NCI-H146 treated with DMSO at 0.1 percent for 48 hours (cell line): ENCODE measurements around the gene ACTR5.
A peak's percentile ranks its signal among the peaks of the same experiment; 100 is the strongest.
"Not testable (repeated sequence)": the region's sequence is repeated elsewhere in the genome, so short reads cannot be mapped to it uniquely, and the experiment has no call there.

ENCODE experiments used
- DNase-seq: peaks from one replicate; lab custom pipeline; 2025; ENCODE audit not compliant: unreplicated experiment; lab: John Stamatoyannopoulos, UW

The ACTR5 gene

GRCh38 chr20:38804682-38805501 is 56.6 kb downstream of the ACTR5 start:
- no peak for DNase-seq

DNA sequence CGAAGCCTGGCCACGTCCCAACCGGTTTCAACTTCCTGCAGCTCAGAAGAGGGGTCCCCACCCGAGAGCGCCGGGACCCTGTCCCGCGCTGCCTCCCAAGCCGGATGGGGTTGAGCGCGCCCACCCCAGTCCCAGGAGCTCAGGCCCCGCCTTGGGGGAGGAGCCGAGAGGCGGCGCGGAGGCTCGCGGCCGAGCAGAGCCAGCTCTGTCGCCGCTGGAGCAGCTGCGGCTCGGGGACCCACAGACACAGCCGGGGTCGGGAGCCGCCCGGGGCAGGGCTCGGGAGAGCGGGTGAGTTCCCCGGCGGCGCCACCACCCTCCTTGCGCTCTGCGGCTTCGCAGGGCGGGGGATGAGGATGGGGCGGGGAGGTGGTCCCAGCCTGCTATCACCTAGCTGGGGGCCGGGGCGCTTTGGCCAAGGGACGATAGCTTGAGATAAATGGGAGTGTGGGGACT is 57.3 kb downstream of the ACTR5 start, which contains the start of gene PPP1R16B:
TSS of gene PPP1R16B (plus strand) at position 196 of the 456 bp plus-strand sequence. CDS start 30,229 bp downstream, outside the sequence.
- DNase-seq, result peak; percentile 32

- peak; percentile 46 for DNase-seq
These were observed 57.9 kb downstream of the ACTR5 start for GRCh38 chr20:38805958-38806854.

GRCh38 chr20:38806855-38807655 is 58.8 kb downstream of the ACTR5 start:
- DNase-seq, result peak; percentile 70

DNA sequence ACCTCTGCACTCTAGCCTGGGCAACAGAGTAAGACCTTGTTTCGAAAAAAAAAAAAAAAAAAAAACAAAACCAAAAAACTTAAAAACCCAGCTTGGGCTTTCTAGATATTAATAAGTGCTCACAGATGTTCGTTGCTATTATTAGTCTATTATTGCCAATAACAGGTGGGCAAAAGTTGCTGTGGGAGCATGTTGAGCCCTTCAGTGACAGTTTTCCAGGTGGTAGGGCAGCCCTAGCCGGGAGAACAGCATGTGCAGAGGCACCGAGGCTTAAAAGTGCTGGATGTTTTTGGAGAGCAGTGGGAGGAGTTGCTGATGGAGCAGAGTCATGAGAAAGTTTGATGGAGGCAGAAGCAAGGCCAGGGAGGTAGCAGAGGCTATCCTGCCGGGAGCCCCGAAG is 61.7 kb downstream of the ACTR5 start:
- no peak for DNase-seq

DNA sequence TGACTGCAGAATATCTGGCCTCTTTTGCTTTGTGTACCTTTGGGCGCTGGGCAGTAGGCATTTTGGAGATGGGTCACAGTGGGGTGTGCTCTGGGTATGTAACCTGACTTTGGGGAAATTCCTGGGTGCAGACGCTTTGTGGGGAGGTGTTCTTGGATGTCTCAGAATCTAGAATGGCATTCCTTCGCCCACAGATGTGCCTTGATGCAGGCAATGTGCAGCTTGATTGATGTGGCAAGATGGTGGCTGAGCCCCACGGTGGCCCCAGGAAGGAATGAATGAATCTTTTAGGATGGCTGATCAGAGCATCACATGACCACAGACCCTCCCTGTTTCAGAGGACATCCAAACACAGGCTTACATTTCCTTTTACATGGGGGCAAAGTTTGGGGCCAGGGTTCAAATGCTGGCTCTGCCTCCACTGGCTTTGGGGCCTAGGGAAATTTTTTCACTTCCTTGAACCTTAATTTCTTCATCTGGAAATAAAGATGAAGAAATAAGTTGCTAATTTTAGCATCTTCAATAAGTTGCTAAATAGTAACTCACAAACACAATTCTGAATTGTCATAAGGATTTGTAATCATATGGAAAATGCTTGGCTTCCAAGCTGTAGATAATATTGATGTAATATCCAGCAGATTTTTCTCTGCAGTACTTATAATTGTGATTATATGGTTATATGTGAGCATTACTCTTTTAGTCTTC is 62.8 kb downstream of the ACTR5 start:
- no peak for DNase-seq

DNA sequence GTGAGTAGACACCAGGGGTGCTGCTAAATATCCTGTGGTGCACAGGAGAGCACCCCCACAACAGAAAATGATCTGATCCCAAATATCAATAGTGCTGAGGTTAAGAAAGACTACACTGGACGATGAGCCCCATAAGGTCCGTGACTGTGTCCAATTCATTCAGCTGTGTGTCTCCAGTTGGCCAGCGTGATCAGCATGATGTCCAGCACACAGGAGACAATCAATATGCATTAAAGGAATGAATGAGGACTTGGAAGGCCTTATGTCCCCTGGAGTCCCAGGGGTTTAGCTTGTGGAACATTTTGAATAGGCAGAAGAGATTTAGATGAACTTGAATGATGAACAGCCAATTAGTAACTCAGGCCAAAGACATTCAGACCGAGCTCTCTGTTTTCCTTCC is 63.5 kb downstream of the ACTR5 start:
- no peak for DNase-seq

DNA sequence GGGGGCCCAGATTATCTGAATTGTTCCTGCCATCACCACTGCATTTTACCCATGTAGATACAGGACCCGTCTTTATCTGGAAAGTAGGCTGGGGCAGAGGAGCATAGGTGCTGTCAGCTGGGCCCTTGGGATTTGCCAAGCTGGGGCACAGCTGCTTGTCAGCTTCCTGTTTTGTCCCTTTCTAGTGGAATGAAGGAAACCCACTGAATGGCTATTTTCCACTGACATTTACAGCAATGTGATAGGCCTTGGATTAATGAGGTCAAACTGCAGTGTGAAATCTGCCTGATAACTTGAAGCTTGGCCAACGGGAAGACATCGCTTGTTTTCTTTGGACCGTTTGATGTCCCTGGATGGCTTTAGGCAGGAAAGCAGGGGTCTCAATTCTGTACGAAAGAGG is 63.9 kb downstream of the ACTR5 start:
- no peak for DNase-seq

DNA sequence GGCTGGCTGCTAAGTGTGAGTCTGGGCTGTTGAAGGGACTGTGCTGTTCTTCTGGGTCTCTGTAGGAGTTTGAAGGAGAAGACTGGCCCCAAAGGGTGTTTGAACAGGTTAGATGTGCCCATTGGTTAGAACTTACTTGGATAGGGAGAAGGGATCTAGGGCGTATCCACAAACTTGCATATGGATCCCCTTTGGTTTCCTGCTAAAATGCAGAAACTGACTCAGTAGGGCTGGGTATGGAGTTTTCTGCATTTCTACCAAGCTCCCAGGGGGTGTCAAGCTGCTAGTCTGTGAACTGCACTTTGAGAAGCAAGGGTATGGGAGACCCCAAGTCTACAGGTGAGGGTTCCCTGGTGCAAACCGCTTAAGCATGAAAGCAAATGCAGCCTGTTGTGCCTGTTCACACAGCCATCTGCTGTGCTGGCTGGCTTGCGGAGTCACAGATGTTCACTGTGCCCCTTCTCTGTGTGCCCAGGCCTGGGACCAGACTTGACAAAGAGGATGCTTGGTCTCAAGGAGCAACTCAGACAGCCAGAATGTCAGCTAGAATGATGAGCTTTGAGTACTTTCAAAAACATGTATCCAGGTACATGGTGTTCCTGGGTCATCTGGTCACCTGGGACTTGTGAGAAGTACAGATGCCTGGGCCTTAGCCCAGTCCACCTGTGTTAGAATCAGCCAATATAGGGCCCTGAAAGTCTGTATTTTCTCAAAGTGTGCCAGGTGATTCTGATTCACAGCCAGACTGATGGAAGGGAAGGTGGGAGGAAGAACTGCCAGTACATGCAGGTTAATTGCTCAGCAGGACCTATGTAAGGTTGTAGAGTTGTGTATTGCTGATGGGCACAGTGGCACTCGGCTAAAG is 64.7 kb downstream of the ACTR5 start:
- DNase-seq, result no peak

- not testable (repeated sequence) for DNase-seq
These were observed 65.3 kb downstream of the ACTR5 start for GRCh38 chr20:38813574-38813962.

GRCh38 chr20:38815446-38815845 is 67.2 kb downstream of the ACTR5 start:
- no peak for DNase-seq

DNA sequence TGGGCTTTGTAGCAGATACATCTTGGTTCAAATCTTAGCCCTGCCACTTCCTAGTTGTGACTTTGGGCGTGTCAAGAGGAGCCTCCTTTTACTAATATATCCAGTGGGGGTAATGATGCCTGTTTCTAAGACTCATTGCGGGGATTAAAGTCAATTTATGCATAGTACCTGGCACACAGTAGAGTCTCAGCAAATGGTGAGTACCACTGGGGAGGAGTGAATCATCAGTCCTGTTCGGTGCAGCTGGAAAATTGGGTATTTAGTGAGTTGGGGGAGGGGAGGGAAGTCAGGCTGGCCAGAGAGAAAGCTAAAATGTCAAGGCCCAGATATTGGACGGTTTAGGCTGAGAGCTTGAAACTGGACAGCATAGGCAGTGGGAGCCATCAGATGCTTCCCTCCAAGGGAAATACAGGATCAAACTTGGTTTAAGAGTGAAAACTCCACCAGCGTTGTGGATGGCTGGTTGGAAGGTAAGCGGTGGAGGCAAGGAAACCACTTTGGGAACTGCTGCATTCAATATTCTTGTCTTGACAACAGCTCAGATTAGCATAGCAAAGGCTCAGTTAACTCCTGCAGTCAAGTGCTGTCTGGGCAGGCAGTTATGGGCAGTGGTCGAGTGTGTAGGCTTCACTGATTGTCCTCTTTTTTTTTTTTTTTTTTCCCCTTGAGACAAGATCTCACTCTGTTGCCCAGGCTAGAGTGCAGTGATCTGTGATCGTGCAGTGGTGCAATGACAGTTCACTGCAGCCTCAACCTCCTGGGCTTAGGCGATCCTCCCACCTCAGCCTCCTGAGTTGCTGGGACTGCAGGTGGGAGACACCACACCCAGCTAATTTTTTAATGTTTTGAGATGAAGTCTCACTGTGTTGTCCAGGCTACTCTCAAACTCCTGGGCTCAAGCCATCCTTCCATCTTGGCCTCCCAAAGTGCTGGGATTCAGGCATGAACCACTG is 70.1 kb downstream of the ACTR5 start:
- no peak for DNase-seq
